Tibial nerve (tissue), 4 donors: ENCODE results near the gene CITED1. TPM values are rescaled to one million over a fixed set of nuclear protein-coding genes. Genes with fewer than 3 reads are reported as not detected.

ENCODE experiments used
- DNase-seq, 2 donors: peaks; one replicate each; pipeline ENCODE4 v3.0.0-alpha.2; 2019; ENCODE audit warnings: low spot score in 2 of 2
- H3K27ac ChIP-seq, 4 donors: fragments of 200-600 bp; sonication (generic) in 3 of 4; one replicate each; pipeline ENCODE4 v1.5.1; 2017 to 2019; ENCODE audit warnings: mild to moderate bottlenecking in 1 of 4
- H3K27me3 ChIP-seq, 2 donors: fragments of 200-600 bp; sonication (generic) in 1 of 2; one replicate each; pipeline versions ENCODE4 v1.5.1 to v1.6.0; 2017 to 2019
- H3K36me3 ChIP-seq, 3 donors: fragments of 200-600 bp; sonication (generic); one replicate each; pipeline ENCODE4 v1.5.1; 2018 to 2019
- H3K4me1 ChIP-seq, 4 donors: fragments of 200-600 bp; sonication (generic) in 3 of 4; one replicate each; pipeline ENCODE4 v1.5.1; 2017 to 2019
- H3K4me3 ChIP-seq, 4 donors: fragments of 200-600 bp; sonication (generic) in 3 of 4; one replicate each; pipeline ENCODE4 v1.5.1; 2017 to 2019; ENCODE audit warnings: mild to moderate bottlenecking in 1 of 4, moderate library complexity in 1 of 4
- H3K9me3 ChIP-seq, 4 donors: fragments of 200-600 bp; sonication (generic) in 3 of 4; one replicate each; pipeline ENCODE4 v1.5.1; 2017 to 2019
- CTCF ChIP-seq, 5 experiments: fragments of 200-600 bp in 3 of 5; fragments of 450-650 bp in 2 of 5; sonication (generic) in 3 of 5; IDR thresholded peaks; one replicate each; pipeline ENCODE4 v1.5.1; 2016 to 2019; ENCODE audit warnings: antibody characterized with exemption in 5 of 5, mild to moderate bottlenecking in 3 of 5, moderate library complexity in 2 of 5
- EP300 ChIP-seq, 2 donors: sonication (generic); formaldehyde crosslinking; IDR thresholded peaks; one replicate each; pipeline ENCODE4 v1.6.1; 2017; ENCODE audit warnings: antibody characterized with exemption in 2 of 2, mild to moderate bottlenecking in 1 of 2
- POLR2A ChIP-seq, 2 donors: fragments of 450-650 bp; IDR thresholded peaks; one replicate each; pipeline ENCODE4 v1.6.1; 2017; ENCODE audit warnings: antibody characterized with exemption in 2 of 2, mild to moderate bottlenecking in 2 of 2, moderate library complexity in 2 of 2
- WGBS, 2 donors: methylation state at CpG; one replicate each; pipeline ENCODE4 v1.1.5; 2018; 5-methylcytosine and 5-hydroxymethylcytosine counted together
- total RNA-seq, 4 donors: library from RNA; depleted of rRNA; stranded (reverse); fragments of >200 nt; gene quantifications; one replicate each; pipeline ENCODE4 v1.1.0, GENCODE V29; 2016

Gene CITED1
- total RNA-seq, 4 donors from 2014 or later, result 0.60 to 1.7 (median 0.84) TPM; not detected in 1

- H3K9me3 ChIP-seq, result no peaks in the 10 kb centered on the region
- peaks cover 0 to 71% (median 0%) of the 10 kb centered on the region in 3 donors for H3K36me3 ChIP-seq
- no peaks in the 10 kb centered on the region for H3K27me3 ChIP-seq
- no peak overlapping the region for H3K27ac ChIP-seq
- H3K4me1 ChIP-seq, result no peaks in the 10 kb centered on the region
- WGBS, 2 donors, result 85 to 100% methylated on average over 1 to 2 of the region's 2 CpGs
- no peak overlapping the region for H3K4me3 ChIP-seq
- no peak for TF ChIP-seq POLR2A (IDR thresholded peaks at IDR 0.05)
- TF ChIP-seq CTCF (IDR thresholded peaks at IDR 0.05), result no peak
- no peak for TF ChIP-seq EP300 (IDR thresholded peaks at IDR 0.05)
- DNase-seq, result no peak
Observed at GRCh38 chrX:72268597-72269365, 36.9 kb downstream of the CITED1 start.

- Histone ChIP-seq H3K4me1 (no peaks in the 10 kb centered on the region), H3K9me3 (no peaks in the 10 kb centered on the region), H3K36me3 (peaks cover 0 to 36% (median 0%) of the 10 kb centered on the region in 3 donors), H3K27me3 (no peaks in the 10 kb centered on the region), H3K27ac (no peak overlapping the region), H3K4me3 (no peak overlapping the region)
- 94 to 95% methylated on average over 3 of the region's 3 CpGs for WGBS, 2 donors
- DNase-seq, result no peak
- TF ChIP-seq POLR2A (IDR thresholded peaks at IDR 0.05) (no peak), CTCF (IDR thresholded peaks at IDR 0.05) (no peak), EP300 (IDR thresholded peaks at IDR 0.05) (no peak)
Observed at GRCh38 chrX:72265263-72265662, 40.5 kb downstream of the CITED1 start.

- Histone ChIP-seq H3K36me3 (peaks cover 0 to 8% (median 0%) of the 10 kb centered on the region in 3 donors), H3K27me3 (no peaks in the 10 kb centered on the region), H3K4me1 (no peaks in the 10 kb centered on the region), H3K27ac (no peak overlapping the region), H3K4me3 (no peak overlapping the region), H3K9me3 (no peaks in the 10 kb centered on the region)
- no peak for TF ChIP-seq POLR2A (IDR thresholded peaks at IDR 0.05)
- no peak for TF ChIP-seq CTCF (IDR thresholded peaks at IDR 0.05)
- no peak for TF ChIP-seq EP300 (IDR thresholded peaks at IDR 0.05)
- no peak for DNase-seq
- WGBS, 2 donors, result 73 to 81% methylated on average over 7 of the region's 7 CpGs
Observed at GRCh38 chrX:72262077-72262476, 43.6 kb downstream of the CITED1 start.

DNA sequence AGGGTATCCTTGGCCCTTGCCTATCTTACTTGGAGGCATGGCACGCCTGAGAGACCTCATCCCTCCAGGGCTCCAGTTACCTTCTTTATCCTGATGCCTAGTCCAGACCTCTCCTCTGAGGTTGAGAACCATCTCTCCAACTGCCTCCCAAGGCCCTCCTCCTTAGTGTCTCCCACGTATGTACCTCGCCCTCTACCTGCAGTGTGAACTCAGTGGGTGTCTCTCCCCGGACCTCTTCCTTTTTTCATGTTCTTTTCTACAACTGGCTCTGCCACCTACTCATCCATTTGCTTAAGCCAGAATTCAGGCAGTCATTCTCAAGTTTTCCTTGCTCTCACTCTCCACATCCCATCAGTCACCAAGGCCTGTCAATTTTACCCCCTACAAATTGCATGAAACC, 45.3 kb downstream of the CITED1 start:
- WGBS, 2 donors, result 92 to 94% methylated on average over 4 of the region's 4 CpGs
- no peak overlapping the region for H3K27ac ChIP-seq
- no peaks in the 10 kb centered on the region for H3K9me3 ChIP-seq
- H3K27me3 ChIP-seq, result peaks cover 0 to 6% of the 10 kb centered on the region in 2 donors
- DNase-seq, result no peak
- no peak for TF ChIP-seq CTCF (IDR thresholded peaks at IDR 0.05)
- TF ChIP-seq POLR2A (IDR thresholded peaks at IDR 0.05), result no peak
- no peak for TF ChIP-seq EP300 (IDR thresholded peaks at IDR 0.05)
- H3K4me3 ChIP-seq, result no peak overlapping the region
- H3K36me3 ChIP-seq, result no peaks in the 10 kb centered on the region
- H3K4me1 ChIP-seq, result no peaks in the 10 kb centered on the region

DNA sequence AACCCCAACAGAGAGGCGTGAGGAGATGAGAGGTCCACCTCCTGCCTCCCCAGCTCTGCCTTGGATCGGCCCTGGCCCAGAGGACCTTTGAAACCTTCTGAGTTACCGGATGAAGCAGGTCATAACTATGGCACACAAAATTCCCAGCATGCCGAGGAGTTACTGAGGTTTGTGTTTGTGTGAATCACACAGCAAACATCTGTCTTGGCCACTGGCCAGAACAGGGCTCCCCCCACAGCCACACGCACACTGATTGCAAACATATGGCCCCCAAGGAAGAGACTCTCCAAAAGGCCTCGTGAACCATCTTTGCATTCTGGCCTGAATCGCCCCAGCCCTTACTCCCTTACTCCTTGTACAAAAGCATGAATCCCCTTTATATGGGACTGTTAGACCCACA, 47.5 kb downstream of the CITED1 start:
- 55 to 57% methylated on average over 5 to 7 of the region's 7 CpGs for WGBS, 2 donors
- TF ChIP-seq EP300 (IDR thresholded peaks at IDR 0.05) (no peak), CTCF (IDR thresholded peaks at IDR 0.05) (no peak), POLR2A (IDR thresholded peaks at IDR 0.05) (no peak)
- no peaks in the 10 kb centered on the region for H3K4me1 ChIP-seq
- DNase-seq, result no peak
- peaks cover 0 to 24% of the 10 kb centered on the region in 2 donors for H3K27me3 ChIP-seq
- H3K4me3 ChIP-seq, result no peak overlapping the region
- no peak overlapping the region for H3K27ac ChIP-seq
- H3K36me3 ChIP-seq, result no peaks in the 10 kb centered on the region
- no peaks in the 10 kb centered on the region for H3K9me3 ChIP-seq
